HCT116 (cell line): ENCODE data around the gene CAPZA2. TPM values are rescaled to one million over a fixed set of nuclear protein-coding genes. Genes with fewer than 3 reads are reported as not detected.
"Not testable (repeated sequence)": the region's sequence is repeated elsewhere in the genome, so short reads cannot be mapped to it uniquely, and the experiment has no call there.

Experiments
- ATAC-seq: fragments of 200-7000 bp; cut with Tn5 transposase; 2 replicates; pipeline ENCODE4 v1.9.1; 2020; ENCODE audit warnings: mild to moderate bottlenecking, moderate library complexity
- BruUV-seq: library from RNA; stranded (reverse); fragments of 400-500 nt; replicated peaks from 2 replicates; lab custom pipeline; 2021; lab: Mats Ljungman, UMichigan
- CTCF ChIA-PET: fragments of 300-600 bp; sonication (Branson Sonifier 250); formaldehyde crosslinking; loops from one replicate; lab custom pipeline; 2021; ENCODE audit warnings: antibody characterized with exemption; lab: Charles Lee
- POLR2A ChIA-PET: fragments of 300-600, 350-600 bp; sonication (Branson Sonifier 250); formaldehyde crosslinking; loops from one replicate; lab custom pipeline; 2021; ENCODE audit warnings: antibody characterized with exemption; lab: Charles Lee
- RAD21 ChIA-PET, 2 experiments: fragments of 300-600 bp; sonication (Branson Sonifier 250); formaldehyde crosslinking; loops; one replicate each; lab custom pipeline; 2023; ENCODE audit warnings: low total read pairs in 2 of 2; ENCODE audit not compliant: uncharacterized antibody in 2 of 2, unreplicated experiment in 2 of 2, low non-redundant PET in 1 of 2; lab: Charles Lee
- DNase-seq: peaks from one replicate; pipeline ENCODE4 v3.0.0-alpha.2; 2010; ENCODE audit warnings: low read depth, low spot score
- H2AFZ ChIP-seq: fragments of 200-600 bp; shearing (Covaris generic), sonication (generic); 2 replicates; pipeline ENCODE4 v1.6.1; 2017; ENCODE audit warnings: low read depth, mixed run types, mixed read lengths, antibody characterized with exemption, low read length; ENCODE audit not compliant: poor library complexity, severe bottlenecking
- H3K27ac ChIP-seq: 2 replicates; pipeline ENCODE4 v1.5.1; 2012; ENCODE audit warnings: low read depth, low read length
- H3K27me3 ChIP-seq: fragments of 200-600 bp; sonication (generic); 2 replicates; pipeline ENCODE4 v1.6.1; 2016; ENCODE audit warnings: mixed run types, low read length, mixed read lengths; ENCODE audit not compliant: insufficient read depth
- H3K36me3 ChIP-seq, 2 experiments: fragments of 200-500 bp in 1 of 2; fragments of 200-600 bp in 1 of 2; sonication (Bioruptor generic) in 1 of 2; sonication (generic) in 1 of 2; 2 replicates each; pipeline versions ENCODE4 v1.5.1 to v1.6.1; 2014 to 2016; ENCODE audit warnings: low read length in 2 of 2, inconsistent platforms in 1 of 2, mixed read lengths in 1 of 2, mixed run types in 1 of 2; ENCODE audit not compliant: insufficient read depth in 2 of 2, control insufficient read depth in 1 of 2
- H3K4me1 ChIP-seq, 2 experiments: fragments of 200-600 bp in 1 of 2; sonication (generic) in 1 of 2; 2 replicates each; pipeline versions ENCODE4 v1.5.1 to v1.6.1; 2012 to 2017; ENCODE audit warnings: low read length in 2 of 2, inconsistent platforms in 1 of 2, mild to moderate bottlenecking in 1 of 2, mixed read lengths in 1 of 2, mixed run types in 1 of 2, moderate library complexity in 1 of 2; ENCODE audit not compliant: insufficient read depth in 2 of 2, control insufficient read depth in 1 of 2
- H3K4me2 ChIP-seq: fragments of 200-600 bp; sonication (generic); 2 replicates; pipeline ENCODE4 v1.6.1; 2017; ENCODE audit warnings: mixed run types, low read length, mixed read lengths
- H3K4me3 ChIP-seq, 2 experiments: fragments of 200-600 bp in 1 of 2; sonication (generic) in 1 of 2; replicated peaks in 1 of 2; 2 replicates each; pipeline ENCODE4 v1.5.1; 2011 to 2016; ENCODE audit warnings: low read length in 2 of 2, control low read depth in 1 of 2, low read depth in 1 of 2, mild to moderate bottlenecking in 1 of 2, mixed read lengths in 1 of 2, mixed run types in 1 of 2
- H3K79me2 ChIP-seq: fragments of 200-600 bp; sonication (generic); 2 replicates; pipeline ENCODE4 v1.6.1; 2017; ENCODE audit warnings: mild to moderate bottlenecking, mixed run types, low read length, moderate library complexity, mixed read lengths; ENCODE audit not compliant: insufficient read depth
- H3K9ac ChIP-seq: fragments of 200-600 bp; sonication (generic); 2 replicates; pipeline ENCODE4 v1.6.1; 2016; ENCODE audit warnings: low read length, mixed read lengths
- H3K9me2 ChIP-seq: fragments of 200-600 bp; sonication (generic), shearing (Covaris generic); 2 replicates; pipeline ENCODE4 v1.6.1; 2017; ENCODE audit warnings: mixed run types, mild to moderate bottlenecking, moderate library complexity; ENCODE audit not compliant: insufficient read depth
- H3K9me3 ChIP-seq, 2 experiments: fragments of 200-500 bp in 1 of 2; fragments of 200-600 bp in 1 of 2; sonication (Bioruptor generic) in 1 of 2; sonication (generic) in 1 of 2; 2 replicates each; pipeline ENCODE4 v1.6.1; 2014 to 2017; ENCODE audit warnings: low read length in 2 of 2, mixed read lengths in 2 of 2, inconsistent platforms in 1 of 2, low read depth in 1 of 2, mild to moderate bottlenecking in 1 of 2, mixed run types in 1 of 2, moderate library complexity in 1 of 2; ENCODE audit not compliant: control insufficient read depth in 1 of 2, insufficient read depth in 1 of 2
- H4K20me1 ChIP-seq: fragments of 200-600 bp; sonication (generic), shearing (Covaris generic); 2 replicates; pipeline ENCODE4 v1.6.1; 2017; ENCODE audit warnings: mixed run types, mild to moderate bottlenecking, moderate library complexity; ENCODE audit not compliant: insufficient read depth
- FOSL1 ChIP-seq: IDR thresholded peaks from 2 replicates; pipeline ENCODE4 v1.6.1; 2012; ENCODE audit warnings: low read depth
- JUND ChIP-seq: IDR thresholded peaks from 2 replicates; pipeline ENCODE4 v1.6.1; 2012
- intact Hi-C: fragments of 100-400 bp; cut with micrococcal nuclease; formaldehyde crosslinking; loops from 2 replicates; pipeline ENCODE4 v1.10.0; 2022
- total RNA-seq: library from RNA; stranded (reverse); gene quantifications from one replicate; pipeline ENCODE4 v1.2.1, GENCODE V29; 2021; ENCODE audit not compliant: unreplicated experiment

The CAPZA2 gene
- total RNA-seq, 1 experiment from 2014 or later, result 135 TPM

- TF ChIP-seq JUND (no peak), FOSL1 (0 out of 2 replicates have a peak, but pooled peaks have one; percentile 2)
- Histone ChIP-seq H3K9me2 (no peaks in the 10 kb centered on the region), H3K4me1 (peaks cover 15 to 18% of the 10 kb centered on the region in 2 experiments), H3K9me3 (no peaks in the 10 kb centered on the region), H3K4me3 (no peak overlapping the region), H3K27me3 (no peaks in the 10 kb centered on the region), H2AFZ (no peak overlapping the region), H3K79me2 (peaks cover 3% of the 10 kb centered on the region; the same call in 1 of the 2 replicates), H3K4me2 (peak overlapping the region; percentile 53), H3K9ac (no peak overlapping the region), H3K36me3 (no peaks in the 10 kb centered on the region), H4K20me1 (no peaks in the 10 kb centered on the region), H3K27ac (no peak overlapping the region)
- ATAC-seq (peak; percentile 54), DNase-seq (no peak)
- BruUV-seq, result no TSS peak
- intact Hi-C loops, result no loop called here
- RAD21 ChIA-PET, result no interaction called here
- POLR2A ChIA-PET, result no interaction called here
- CTCF ChIA-PET, result interaction anchor here (0.7 to 3.0 kb wide), 3 partner anchors 14 to 18 kb away, joined by 3 to 11 read pairs (median 4); no protein-coding TSS in a partner anchor
Measured at GRCh38 chr7:116970238-116970910, 108.0 kb downstream of the CAPZA2 start.

DNA sequence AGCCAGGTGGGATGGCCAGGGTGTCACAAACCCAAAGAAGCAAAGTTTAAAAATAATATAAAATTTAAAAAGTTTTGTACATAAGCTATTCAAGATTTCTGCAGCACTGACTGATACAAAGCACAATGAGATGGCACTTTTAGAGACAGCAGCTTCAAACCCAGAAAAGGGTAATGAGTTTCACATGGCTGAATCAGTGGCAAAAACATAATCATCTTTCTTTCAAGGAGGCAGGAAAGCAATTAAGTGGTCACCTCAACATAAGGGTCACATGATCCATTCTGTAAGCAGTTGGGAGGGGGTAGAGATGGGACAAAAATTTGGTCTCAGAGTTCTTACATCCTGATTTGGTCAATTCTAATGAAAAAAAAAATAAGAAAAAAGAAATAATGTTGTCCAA is 108.8 kb downstream of the CAPZA2 start:
- DNase-seq, H4K20me1 ChIP-seq, ATAC-seq, H3K27ac ChIP-seq, H2AFZ ChIP-seq, H3K9ac ChIP-seq, H3K79me2 ChIP-seq, POLR2A ChIA-PET, H3K27me3 ChIP-seq, intact Hi-C loops, BruUV-seq, H3K9me2 ChIP-seq, H3K36me3 ChIP-seq, H3K9me3 ChIP-seq, H3K4me3 ChIP-seq, RAD21 ChIA-PET: not testable (repeated sequence)
- Histone ChIP-seq H3K4me1 (peaks cover 15 to 18% of the 10 kb centered on the region in 2 experiments), H3K4me2 (peak overlapping the region; percentile 53; the same call in 1 of the 2 replicates)
- CTCF ChIA-PET, result interaction anchor here (3.0 kb wide), 1 partner anchor 17 kb away, joined by 11 read pairs; no protein-coding TSS in a partner anchor

Other genes starting within 250 kb of the CAPZA2 start
- 200 TPM for gene MET, start 190.4 kb upstream of the CAPZA2 start, total RNA-seq
- 12.6 TPM for gene ST7, start 90.9 kb downstream of the CAPZA2 start, total RNA-seq